Activated T-helper 1 cell treated with Interleukin-2 at 50 U/mL for 16 hours (primary cell): ENCODE results near the gene ADGB.

ENCODE experiments used
- DNase-seq: peaks from one replicate; pipeline ENCODE4 v3.0.0-alpha.2; 2020; ENCODE audit warnings: low read depth

The ADGB gene

DNA sequence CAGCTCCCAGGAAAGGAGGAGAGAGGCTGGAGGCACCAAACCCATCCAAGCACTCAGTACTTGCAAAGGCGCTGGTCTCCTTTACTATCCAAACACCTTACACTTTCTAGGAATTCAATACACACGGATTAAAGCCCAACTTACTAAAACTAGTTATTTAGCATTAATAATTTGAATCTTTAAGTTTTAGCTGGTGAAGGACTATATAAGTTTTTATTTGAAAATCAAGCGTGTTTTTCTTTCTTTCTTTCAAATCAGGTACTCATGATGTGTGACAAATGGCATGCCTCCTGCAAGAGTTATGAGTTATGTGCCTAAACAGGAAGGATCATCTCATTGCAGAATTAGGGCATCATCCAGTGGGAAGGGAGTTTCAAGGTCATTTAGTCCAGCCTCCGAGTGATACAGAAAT lies 263.7 kb downstream of the ADGB start:
- DNase-seq: no peak

DNA sequence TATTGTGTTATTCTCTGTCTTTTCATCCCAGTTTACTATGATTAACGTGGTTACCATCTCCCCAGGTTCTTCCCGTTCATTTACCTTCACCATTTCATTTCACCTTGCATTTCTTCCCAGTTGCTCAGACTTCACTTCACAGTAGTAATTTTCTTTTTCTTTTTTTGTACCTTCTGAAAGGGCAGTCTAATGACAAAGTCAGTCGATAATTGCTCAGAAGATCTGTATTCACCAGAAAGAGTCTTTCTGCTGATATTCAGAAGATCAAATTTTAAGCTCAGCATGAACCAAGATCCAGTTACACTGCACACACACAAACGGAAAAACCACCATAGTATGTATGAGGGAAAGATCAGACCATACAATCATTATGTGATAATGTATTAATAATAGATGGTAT lies 265.5 kb downstream of the ADGB start:
- DNase-seq: no peak

DNA sequence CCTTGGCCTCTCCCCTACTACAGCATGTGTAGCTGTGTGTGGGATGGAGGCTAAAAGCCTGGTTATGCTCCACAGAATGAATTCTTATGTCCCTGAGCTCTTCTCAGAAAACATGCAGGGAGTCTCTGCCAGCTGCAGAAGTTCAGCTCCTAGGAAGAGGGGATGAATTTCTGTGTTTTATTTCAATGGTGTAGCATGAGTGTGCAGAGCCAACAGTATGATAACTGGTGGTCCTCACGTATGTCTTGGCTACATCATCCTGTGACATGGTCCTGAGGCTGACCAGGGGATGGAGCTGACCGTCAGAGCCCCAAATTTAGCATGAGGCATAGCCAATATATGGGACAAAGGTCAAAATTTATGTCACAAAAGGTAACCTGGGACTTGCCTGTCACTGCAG lies 266.1 kb downstream of the ADGB start:
- DNase-seq: no peak
